Ovary (tissue), 9 donors: ENCODE measurements around the gene VWDE. TPM values are rescaled to one million over a fixed set of nuclear protein-coding genes. Genes with fewer than 3 reads are reported as not detected.

Source experiments
- DNase-seq, 5 donors: peaks; one replicate each; pipeline ENCODE4 v3.0.0-alpha.2; 2019 to 2020
- H3K27ac ChIP-seq, 2 donors: fragments of 200-600 bp; one replicate each; pipeline versions ENCODE4 v1.5.1 to v1.8.0; 2019 to 2022
- H3K27me3 ChIP-seq: fragments of 200-600 bp; one replicate; pipeline ENCODE4 v1.8.0; 2022
- H3K36me3 ChIP-seq: fragments of 200-600 bp; sonication (generic); one replicate; pipeline ENCODE4 v1.5.1; 2019
- H3K4me1 ChIP-seq: one replicate; pipeline ENCODE4 v1.8.1; 2013; ENCODE audit warnings: mild to moderate bottlenecking, moderate library complexity; ENCODE audit not compliant: insufficient read depth
- H3K4me3 ChIP-seq: fragments of 200-600 bp; sonication (generic); one replicate; pipeline ENCODE4 v1.5.1; 2017
- H3K9me3 ChIP-seq, 2 donors: fragments of 200-600 bp in 1 of 2; sonication (generic) in 1 of 2; one replicate each; pipeline versions ENCODE4 v1.5.1 to v1.8.1; 2013 to 2019; ENCODE audit warnings: mild to moderate bottlenecking in 1 of 2, moderate library complexity in 1 of 2
- CTCF ChIP-seq, 3 donors: fragments of 450-650 bp in 2 of 3; fragments of 200-600 bp in 1 of 3; IDR thresholded peaks; one replicate each; pipeline versions ENCODE4 v1.5.1 to v1.8.0; 2016 to 2022; ENCODE audit warnings: antibody characterized with exemption in 3 of 3, mild to moderate bottlenecking in 1 of 3
- EP300 ChIP-seq: sonication (generic); formaldehyde crosslinking; IDR thresholded peaks from one replicate; pipeline ENCODE4 v1.6.1; 2017; ENCODE audit warnings: antibody characterized with exemption
- POLR2A ChIP-seq: fragments of 450-650 bp; IDR thresholded peaks from one replicate; pipeline ENCODE4 v1.6.1; 2017; ENCODE audit warnings: antibody characterized with exemption, mild to moderate bottlenecking, moderate library complexity
- WGBS, 3 donors: extraction: QIAGEN DNeasy Blood & Tissue Kit in 1 of 3; methylation state at CpG; one replicate each; pipeline versions ENCODE4 v1.1.5 to v1.1.7; 2013 to 2017; 5-methylcytosine and 5-hydroxymethylcytosine counted together
- intact Hi-C, 4 donors: fragments of 100-400 bp; cut with DNase I; formaldehyde crosslinking; loops; one replicate each; pipeline versions ENCODE4 v1.11.0 to v1.15.1; 2022 to 2023
- polyA plus RNA-seq, 2 donors: library from polyadenylated mRNA; stranded (reverse); fragments of 200-250 nt in 1 of 2; fragments of 350-450 nt in 1 of 2; fragmentation: Illumina TruSeq in 1 of 2; extraction: RNeasy Lipid Tissue Mini Kit (QIAGEN cat#74804) in 1 of 2; gene quantifications; one replicate each; pipeline ENCODE4 v1.2.3, GENCODE V29; 2013 to 2014
- total RNA-seq, 7 donors: library from RNA; depleted of rRNA in 2 of 7; stranded (reverse); fragments of >200 nt in 2 of 7; fragmentation: NEBNext Ultra II Directional in 3 of 7; extraction: Animal tissue kit (Norgen Biotek cat#: 25700) in 3 of 7; gene quantifications; one replicate each; pipeline versions ENCODE4 v1.1.0 to v1.2.4, GENCODE V29; 2016 to 2023
- donor health status: DM: no; HTN: no; CAD: no; lungs with moderate emphysema.
- donor health status: DM: no; HTN: no; CAD: no.
- donor health status: Bipolar disorder and iron deficiency.
- donor health status: DM: yes; HTN: yes; CAD: no.
- donor health status: DM: no; HTN: no; CAD: no.
- donor health status: DM: yes; HTN: yes; CAD: no.

The VWDE gene
- total and polyA plus RNA-seq, 9 donors = 0.08 to 2.6 (median 0.55) TPM; not detected in 1

GRCh38 chr7:12383377-12383776 lies 20.3 kb downstream of the VWDE start:
- no peak overlapping the region for H3K27ac ChIP-seq
- intact Hi-C loops = no loop called here
- no peaks in the 10 kb centered on the region for H3K27me3 ChIP-seq
- no peaks in the 10 kb centered on the region for H3K4me1 ChIP-seq
- no peak for TF ChIP-seq CTCF (IDR thresholded peaks at IDR 0.05)
- no peak for TF ChIP-seq POLR2A
- no peak for TF ChIP-seq EP300
- WGBS, 3 donors = 21 to 47% (median 43%) methylated on average over 3 of the region's 3 CpGs
- no peaks in the 10 kb centered on the region for H3K36me3 ChIP-seq
- no peaks in the 10 kb centered on the region for H3K9me3 ChIP-seq
- DNase-seq = no peak
- H3K4me3 ChIP-seq = no peak overlapping the region

- H3K36me3 ChIP-seq = no peaks in the 10 kb centered on the region
- no peaks in the 10 kb centered on the region for H3K4me1 ChIP-seq
- DNase-seq = no peak
- intact Hi-C loops = no loop called here
- no peaks in the 10 kb centered on the region for H3K27me3 ChIP-seq
- 29 to 64% (median 53%) methylated on average over 2 of the region's 2 CpGs for WGBS, 3 donors
- no peak overlapping the region for H3K4me3 ChIP-seq
- H3K9me3 ChIP-seq = no peaks in the 10 kb centered on the region
- no peak for TF ChIP-seq CTCF (IDR thresholded peaks at IDR 0.05)
- no peak for TF ChIP-seq POLR2A
- TF ChIP-seq EP300 = no peak
- H3K27ac ChIP-seq = no peak overlapping the region
These were observed 25.3 kb downstream of the VWDE start for GRCh38 chr7:12378389-12378788.

GRCh38 chr7:12377406-12377805 lies 26.3 kb downstream of the VWDE start:
- WGBS, 3 donors = 83 to 95% (median 95%) methylated on average over 5 of the region's 5 CpGs
- intact Hi-C loops = no loop called here
- Histone ChIP-seq H3K36me3 (no peaks in the 10 kb centered on the region), H3K4me3 (no peak overlapping the region), H3K9me3 (no peaks in the 10 kb centered on the region), H3K27ac (no peak overlapping the region), H3K4me1 (no peaks in the 10 kb centered on the region), H3K27me3 (no peaks in the 10 kb centered on the region)
- TF ChIP-seq CTCF (IDR thresholded peaks at IDR 0.05) (no peak), EP300 (no peak), POLR2A (no peak)
- DNase-seq = no peak

- intact Hi-C loops = no loop called here
- no peaks in the 10 kb centered on the region for H3K9me3 ChIP-seq
- no peak for TF ChIP-seq EP300
- TF ChIP-seq POLR2A = no peak
- no peak for TF ChIP-seq CTCF (IDR thresholded peaks at IDR 0.05)
- 66 to 81% (median 73%) methylated on average over 5 of the region's 5 CpGs for WGBS, 3 donors
- no peaks in the 10 kb centered on the region for H3K27me3 ChIP-seq
- no peaks in the 10 kb centered on the region for H3K4me1 ChIP-seq
- H3K4me3 ChIP-seq = no peak overlapping the region
- H3K27ac ChIP-seq = no peak overlapping the region
- no peaks in the 10 kb centered on the region for H3K36me3 ChIP-seq
- no peak for DNase-seq
These were observed 29.9 kb downstream of the VWDE start for GRCh38 chr7:12373580-12374263.
